Measurements from ENCODE around the gene CCDC158. TPM values are rescaled to one million over a fixed set of nuclear protein-coding genes. Genes with fewer than 3 reads are reported as not detected.

Gene CCDC158
- total RNA-seq, 1 donor from 2014 or later = not detected

GRCh38 chr4:76406081-76406480 is 14.9 kb downstream of the CCDC158 start:
- no peak for DNase-seq
- no peak overlapping the region for H3K4me3 Mint-ChIP-seq
- H3K9me3 Mint-ChIP-seq = no peaks in the 10 kb centered on the region
- H3K27me3 Mint-ChIP-seq = peaks cover 29% of the 10 kb centered on the region
- H3K36me3 Mint-ChIP-seq (ENCODE audit: low read depth) = no peaks in the 10 kb centered on the region
- no peaks in the 10 kb centered on the region for H3K4me1 Mint-ChIP-seq
- H3K27ac Mint-ChIP-seq = no peak overlapping the region
- intact Hi-C loops (cut with micrococcal nuclease) = no loop called here

GRCh38 chr4:76401654-76402053 is 19.3 kb downstream of the CCDC158 start:
- Mint-ChIP-seq H3K36me3 (ENCODE audit: low read depth) (no peaks in the 10 kb centered on the region), H3K4me1 (no peaks in the 10 kb centered on the region), H3K27me3 (peaks cover 27% of the 10 kb centered on the region), H3K4me3 (no peak overlapping the region), H3K9me3 (peaks cover 5% of the 10 kb centered on the region), H3K27ac (no peak overlapping the region)
- no peak for DNase-seq
- intact Hi-C loops (cut with micrococcal nuclease) = no loop called here

GRCh38 chr4:76388160-76388908 is 32.6 kb downstream of the CCDC158 start:
- H3K4me1 Mint-ChIP-seq = no peaks in the 10 kb centered on the region
- peaks cover 8% of the 10 kb centered on the region for H3K9me3 Mint-ChIP-seq
- H3K27me3 Mint-ChIP-seq = peaks cover 39% of the 10 kb centered on the region
- H3K36me3 Mint-ChIP-seq (ENCODE audit: low read depth) = no peaks in the 10 kb centered on the region
- DNase-seq = no peak
- no peak overlapping the region for H3K4me3 Mint-ChIP-seq
- intact Hi-C loops (cut with micrococcal nuclease) = no loop called here
- H3K27ac Mint-ChIP-seq = no peak overlapping the region

- peaks cover 33% of the 10 kb centered on the region for H3K27me3 Mint-ChIP-seq
- no peaks in the 10 kb centered on the region for H3K4me1 Mint-ChIP-seq
- intact Hi-C loops (cut with micrococcal nuclease) = no loop called here
- H3K9me3 Mint-ChIP-seq = peaks cover 8% of the 10 kb centered on the region
- DNase-seq = no peak
- no peak overlapping the region for H3K27ac Mint-ChIP-seq
- H3K4me3 Mint-ChIP-seq = no peak overlapping the region
- H3K36me3 Mint-ChIP-seq (ENCODE audit: low read depth) = no peaks in the 10 kb centered on the region
These were observed 34.2 kb downstream of the CCDC158 start for GRCh38 chr4:76386566-76387305.

- Mint-ChIP-seq H3K27me3 (peaks cover 25% of the 10 kb centered on the region), H3K4me1 (no peaks in the 10 kb centered on the region), H3K9me3 (peaks cover 8% of the 10 kb centered on the region), H3K4me3 (no peak overlapping the region), H3K36me3 (ENCODE audit: low read depth) (no peaks in the 10 kb centered on the region), H3K27ac (no peak overlapping the region)
- intact Hi-C loops (cut with micrococcal nuclease) = no loop called here
- DNase-seq = no peak
These were observed 35.0 kb downstream of the CCDC158 start for GRCh38 chr4:76385974-76386373.

- intact Hi-C loops (cut with micrococcal nuclease) = no loop called here
- Mint-ChIP-seq H3K9me3 (no peaks in the 10 kb centered on the region), H3K36me3 (ENCODE audit: low read depth) (no peaks in the 10 kb centered on the region), H3K27me3 (peaks cover 10% of the 10 kb centered on the region), H3K4me3 (no peak overlapping the region), H3K4me1 (no peaks in the 10 kb centered on the region), H3K27ac (no peak overlapping the region)
- no peak for DNase-seq
These were observed 36.9 kb downstream of the CCDC158 start for GRCh38 chr4:76384052-76384451.

GRCh38 chr4:76383001-76383400 is 37.9 kb downstream of the CCDC158 start:
- intact Hi-C loops (cut with micrococcal nuclease) = no loop called here
- Mint-ChIP-seq H3K27me3 (peaks cover 10% of the 10 kb centered on the region), H3K4me3 (no peak overlapping the region), H3K4me1 (no peaks in the 10 kb centered on the region), H3K27ac (no peak overlapping the region), H3K36me3 (ENCODE audit: low read depth) (no peaks in the 10 kb centered on the region), H3K9me3 (no peaks in the 10 kb centered on the region)
- DNase-seq = no peak

GRCh38 chr4:76381986-76382385 is 39.0 kb downstream of the CCDC158 start:
- Mint-ChIP-seq H3K4me1 (no peaks in the 10 kb centered on the region), H3K4me3 (no peak overlapping the region), H3K27ac (no peak overlapping the region), H3K36me3 (ENCODE audit: low read depth) (no peaks in the 10 kb centered on the region), H3K9me3 (no peaks in the 10 kb centered on the region), H3K27me3 (peaks cover 10% of the 10 kb centered on the region)
- DNase-seq = no peak
- intact Hi-C loops (cut with micrococcal nuclease) = no loop called here

- no peak overlapping the region for H3K27ac Mint-ChIP-seq
- no peak for DNase-seq
- intact Hi-C loops (cut with micrococcal nuclease) = no loop called here
- peaks cover 10% of the 10 kb centered on the region for H3K27me3 Mint-ChIP-seq
- H3K9me3 Mint-ChIP-seq = no peaks in the 10 kb centered on the region
- H3K4me1 Mint-ChIP-seq = no peaks in the 10 kb centered on the region
- no peaks in the 10 kb centered on the region for H3K36me3 Mint-ChIP-seq (ENCODE audit: low read depth)
- no peak overlapping the region for H3K4me3 Mint-ChIP-seq
These were observed 40.4 kb downstream of the CCDC158 start for GRCh38 chr4:76380561-76380960.

GRCh38 chr4:76377911-76378310 is 43.0 kb downstream of the CCDC158 start:
- Mint-ChIP-seq H3K4me1 (no peaks in the 10 kb centered on the region), H3K9me3 (no peaks in the 10 kb centered on the region), H3K36me3 (ENCODE audit: low read depth) (no peaks in the 10 kb centered on the region), H3K27me3 (peaks cover 10% of the 10 kb centered on the region), H3K27ac (no peak overlapping the region), H3K4me3 (no peak overlapping the region)
- intact Hi-C loops (cut with micrococcal nuclease) = loop anchor here (1.0 kb wide), 2 partner anchors 99 to 198 kb away; no protein-coding TSS in a partner anchor
- peak; percentile 79 for DNase-seq

- H3K27ac Mint-ChIP-seq = no peak overlapping the region
- H3K9me3 Mint-ChIP-seq = no peaks in the 10 kb centered on the region
- DNase-seq = no peak
- H3K4me3 Mint-ChIP-seq = no peak overlapping the region
- peaks cover 10% of the 10 kb centered on the region for H3K27me3 Mint-ChIP-seq
- H3K4me1 Mint-ChIP-seq = no peaks in the 10 kb centered on the region
- intact Hi-C loops (cut with micrococcal nuclease) = no loop called here
- H3K36me3 Mint-ChIP-seq (ENCODE audit: low read depth) = no peaks in the 10 kb centered on the region
These were observed 43.5 kb downstream of the CCDC158 start for GRCh38 chr4:76377481-76377901.

GRCh38 chr4:76376534-76376933 is 44.4 kb downstream of the CCDC158 start:
- no peaks in the 10 kb centered on the region for H3K36me3 Mint-ChIP-seq (ENCODE audit: low read depth)

GRCh38 chr4:76375703-76376102 is 45.2 kb downstream of the CCDC158 start:
- intact Hi-C loops (cut with micrococcal nuclease) = no loop called here
- Mint-ChIP-seq H3K36me3 (ENCODE audit: low read depth) (no peaks in the 10 kb centered on the region), H3K27me3 (peaks cover 10% of the 10 kb centered on the region), H3K4me1 (no peaks in the 10 kb centered on the region), H3K9me3 (no peaks in the 10 kb centered on the region), H3K4me3 (no peak overlapping the region), H3K27ac (no peak overlapping the region)
- no peak for DNase-seq

More at GRCh38 chr4:76376534-76376933, 44.4 kb downstream of the CCDC158 start:
- Mint-ChIP-seq H3K9me3 (no peaks in the 10 kb centered on the region), H3K27me3 (peaks cover 10% of the 10 kb centered on the region), H3K27ac (no peak overlapping the region), H3K4me1 (no peaks in the 10 kb centered on the region), H3K4me3 (no peak overlapping the region)
- intact Hi-C loops (cut with micrococcal nuclease) = no loop called here
- DNase-seq = no peak

- H3K9me3 Mint-ChIP-seq = no peaks in the 10 kb centered on the region
These were observed 46.1 kb downstream of the CCDC158 start for GRCh38 chr4:76374798-76375197.

More at GRCh38 chr4:76374798-76375197, 46.1 kb downstream of the CCDC158 start:
- H3K27ac Mint-ChIP-seq = no peak overlapping the region
- DNase-seq = no peak
- no peaks in the 10 kb centered on the region for H3K4me1 Mint-ChIP-seq
- no peak overlapping the region for H3K4me3 Mint-ChIP-seq
- H3K27me3 Mint-ChIP-seq = peaks cover 17% of the 10 kb centered on the region
- H3K36me3 Mint-ChIP-seq (ENCODE audit: low read depth) = no peaks in the 10 kb centered on the region
- intact Hi-C loops (cut with micrococcal nuclease) = no loop called here
